NT2/D1 (cell line): ENCODE results near the gene PRKCQ.

Experiments used
- SUZ12 ChIP-seq: IDR thresholded peaks from 2 replicates; pipeline ENCODE4 v1.6.1; 2011; ENCODE audit not compliant: insufficient read length, insufficient read depth; ENCODE audit errors: extremely low read depth
- ZNF274 ChIP-seq: IDR thresholded peaks from 2 replicates; pipeline ENCODE4 v1.6.1; 2011; ENCODE audit warnings: mild to moderate bottlenecking, low read depth, low read length

GRCh38 chr10:6470894-6471618 is 109.0 kb downstream of the PRKCQ start:
- TF ChIP-seq SUZ12: no peak
- no peak for TF ChIP-seq ZNF274
